GM18907 (cell line): Measurements from ENCODE around the gene PRPF4.
"Not testable (repeated sequence)": the region's sequence is repeated elsewhere in the genome, so short reads cannot be mapped to it uniquely, and the experiment has no call there.

ENCODE experiments used
- ATAC-seq: cut with Tn5 transposase; IDR thresholded peaks from one replicate; pipeline ENCODE4 v1.9.1; 2021; ENCODE audit warnings: mild to moderate bottlenecking, moderate library complexity; ENCODE audit not compliant: unreplicated experiment

Gene PRPF4

DNA sequence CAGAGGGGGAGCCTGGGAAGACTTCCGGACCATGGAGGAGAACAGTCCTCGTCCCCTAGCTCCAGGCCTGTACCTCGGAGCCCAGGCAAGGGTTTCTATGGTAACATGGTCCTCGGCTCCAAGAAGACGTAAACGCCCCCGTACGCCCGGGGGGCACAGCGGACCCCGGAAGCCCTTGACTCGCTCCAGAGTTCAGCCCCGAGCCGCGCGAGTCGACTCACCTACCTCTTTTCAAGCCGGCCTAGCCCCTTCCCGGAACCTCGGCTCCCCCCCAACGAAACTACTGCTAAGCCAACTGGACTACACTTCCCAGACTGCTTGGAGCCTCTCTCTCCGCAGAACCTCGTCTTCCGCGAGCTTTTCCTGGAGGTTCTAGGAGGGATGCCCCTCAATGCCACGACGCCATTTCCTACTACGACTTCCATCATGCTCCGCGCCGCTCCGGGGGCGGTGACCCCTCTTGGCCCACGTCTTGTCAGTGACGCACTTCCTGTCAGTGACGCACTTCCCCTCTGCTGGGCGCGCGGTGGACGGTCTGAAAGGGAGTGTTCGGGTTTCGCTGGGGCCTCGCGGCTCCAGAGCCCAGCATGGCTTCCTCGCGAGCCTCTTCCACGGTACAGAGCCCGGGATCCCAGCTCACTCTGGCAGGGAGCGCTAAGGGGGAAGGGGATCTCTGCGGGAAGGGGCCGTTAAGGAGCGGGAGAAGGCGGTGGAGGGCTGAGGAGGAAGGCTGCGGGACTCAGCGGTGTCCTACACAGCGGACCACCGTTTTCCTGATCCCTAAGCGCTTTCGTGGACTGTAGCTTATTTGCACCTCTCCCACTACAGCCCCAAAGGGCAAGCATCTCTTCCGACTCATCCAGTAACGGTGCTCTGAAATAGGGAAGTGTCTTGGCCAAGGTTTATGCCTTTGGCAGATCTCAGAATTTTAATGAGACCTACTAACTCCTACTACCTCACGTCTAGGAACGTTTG is at the start of gene PRPF4, which contains the start of gene CDC26:
TSS of gene PRPF4 (plus strand) at position 502 of the 975 bp plus-strand sequence. CDS start at position 588, 86 bp downstream.
TSS of gene CDC26 (minus strand) at position 416 of the 975 bp plus-strand sequence. CDS start 3,065 bp downstream, outside the sequence.
- peak; percentile 98 for ATAC-seq

DNA sequence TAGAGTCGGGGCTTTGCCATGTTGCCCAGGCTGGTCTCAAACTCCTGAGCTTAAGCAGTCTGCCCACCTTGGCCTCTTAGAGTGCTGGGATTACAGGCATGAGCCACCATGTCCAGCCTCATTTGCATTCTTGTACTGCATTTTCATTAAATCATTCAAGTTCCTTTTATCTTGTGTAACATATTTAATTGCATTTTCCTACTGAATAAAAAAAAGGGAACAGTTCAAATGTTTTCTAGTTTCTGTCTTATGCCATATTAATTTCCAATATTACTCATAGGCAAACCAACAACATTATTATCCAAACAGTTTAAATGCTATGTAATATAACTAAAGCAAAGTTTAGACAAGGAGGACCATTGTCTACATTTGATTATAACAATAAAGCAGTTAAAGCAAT is 48.0 kb upstream of the PRPF4 start:
- no peak for ATAC-seq

DNA sequence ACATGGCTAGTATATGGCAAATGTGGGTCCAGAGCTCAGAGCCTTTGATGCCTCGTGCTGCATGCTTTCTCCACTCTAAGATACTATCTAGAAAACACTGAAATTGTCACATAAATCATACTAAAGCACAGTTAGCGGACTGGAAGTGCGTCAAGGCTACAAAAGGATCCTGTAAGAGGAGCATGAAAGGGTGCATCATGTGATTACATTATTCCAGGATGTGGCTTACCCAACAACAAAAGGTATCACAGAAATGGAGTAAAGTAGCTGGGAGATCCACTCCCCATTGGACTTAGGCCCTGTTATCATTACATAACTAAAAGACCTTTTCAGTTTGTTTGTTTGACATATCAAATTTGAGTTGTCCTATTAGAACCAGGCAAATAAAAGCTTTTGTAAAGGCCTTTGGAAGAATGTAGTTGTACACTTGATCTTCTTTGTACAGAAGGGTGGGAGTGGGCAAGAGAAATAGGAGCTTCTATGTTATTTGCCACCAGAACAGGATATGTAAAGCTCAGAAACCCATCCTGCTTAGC is 47.3 kb upstream of the PRPF4 start:
- ATAC-seq: no peak

DNA sequence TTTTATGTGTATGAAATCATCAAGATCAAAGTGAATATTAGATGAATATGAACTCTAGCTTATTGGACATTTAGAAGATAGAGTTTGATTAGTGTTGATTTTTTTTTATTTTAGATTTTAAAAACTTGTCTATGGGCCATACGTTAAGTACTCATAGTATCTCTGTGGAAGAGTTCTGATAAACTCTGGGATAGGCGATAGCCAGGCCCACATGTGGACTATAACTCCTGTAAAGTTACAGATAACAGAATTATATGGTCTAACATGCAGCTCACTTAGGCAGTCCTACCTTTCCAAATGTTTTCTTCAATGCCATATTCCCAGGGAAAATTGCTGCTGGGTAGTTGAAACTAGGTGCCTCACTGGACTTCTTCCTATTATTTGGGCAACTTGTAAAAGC is 43.8 kb upstream of the PRPF4 start:
- ATAC-seq: no peak

DNA sequence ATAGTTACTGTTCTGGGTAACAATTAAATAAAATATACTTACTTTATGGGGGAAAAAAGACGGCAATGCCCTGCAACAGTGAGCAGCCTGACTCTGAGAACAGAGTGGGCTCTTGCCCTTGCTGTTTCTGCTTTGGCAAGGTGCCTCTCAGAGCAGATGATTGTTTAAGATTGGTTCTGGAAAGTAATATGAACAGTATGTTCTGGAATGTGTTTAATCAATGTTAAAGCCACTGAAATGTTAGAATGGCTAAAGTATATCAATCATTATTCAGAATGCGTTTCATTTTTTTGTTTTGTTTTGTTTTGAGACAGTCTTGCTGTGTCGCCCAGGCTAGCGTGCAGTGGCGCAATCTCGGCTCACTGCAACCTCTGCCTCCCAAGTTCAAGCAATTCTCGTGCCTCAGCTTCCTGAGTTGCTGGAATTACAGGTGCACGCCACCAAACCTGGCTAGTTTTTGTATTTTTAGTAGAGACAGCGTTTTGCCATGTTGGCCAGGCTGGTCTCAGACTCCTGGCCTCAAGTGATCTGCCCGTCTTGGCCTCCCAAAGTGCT is 39.7 kb upstream of the PRPF4 start:
- not testable (repeated sequence) for ATAC-seq

DNA sequence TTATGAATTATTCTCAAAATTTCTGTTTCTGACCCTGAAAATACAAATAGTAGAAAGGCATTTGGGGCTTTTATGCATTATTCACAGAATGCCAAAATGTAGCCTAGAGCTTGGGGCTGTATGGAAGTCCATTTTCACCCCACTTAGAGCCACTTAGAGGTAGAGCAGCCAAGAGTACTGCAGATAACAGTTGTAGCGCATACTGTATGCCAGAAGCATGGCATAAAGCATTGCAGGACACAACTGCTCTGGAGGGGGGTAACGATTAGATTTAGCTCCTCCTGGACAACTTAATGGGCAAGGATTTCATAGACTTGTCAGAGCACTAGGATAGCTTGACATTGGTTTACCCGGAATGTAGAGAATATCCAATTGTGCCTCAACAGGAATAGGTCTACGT is 38.4 kb upstream of the PRPF4 start:
- no peak for ATAC-seq

DNA sequence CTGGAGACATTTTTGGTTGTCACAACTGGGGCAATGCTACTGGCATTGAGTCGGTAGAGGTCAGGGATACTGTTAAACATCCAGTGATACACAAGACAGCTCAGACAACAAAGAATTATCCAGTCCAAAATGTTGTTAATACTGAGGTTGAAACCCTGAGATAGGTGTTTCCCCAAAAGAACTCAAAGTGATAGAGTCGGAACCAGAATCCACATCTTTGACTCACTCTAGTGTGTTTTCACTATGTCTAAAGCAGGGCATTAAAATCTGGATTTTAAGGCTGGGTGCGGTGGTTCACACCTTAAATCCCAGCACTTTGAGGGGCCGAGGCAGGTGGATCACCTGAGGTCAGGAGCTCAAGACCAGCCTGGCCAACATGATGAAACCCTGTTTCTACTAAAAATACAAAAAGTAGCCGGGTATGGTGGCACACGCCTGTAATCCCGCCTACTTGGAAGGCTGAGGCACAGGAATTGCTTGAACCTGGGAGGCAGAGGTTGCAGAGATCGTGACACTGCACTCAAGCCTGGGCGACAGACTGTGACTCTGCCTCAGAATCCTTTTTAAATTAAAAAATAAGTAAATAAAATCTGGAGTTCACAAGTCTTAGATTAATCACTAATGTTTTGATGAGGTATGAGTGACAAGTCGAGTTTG is 37.1 kb upstream of the PRPF4 start:
- no peak for ATAC-seq

DNA sequence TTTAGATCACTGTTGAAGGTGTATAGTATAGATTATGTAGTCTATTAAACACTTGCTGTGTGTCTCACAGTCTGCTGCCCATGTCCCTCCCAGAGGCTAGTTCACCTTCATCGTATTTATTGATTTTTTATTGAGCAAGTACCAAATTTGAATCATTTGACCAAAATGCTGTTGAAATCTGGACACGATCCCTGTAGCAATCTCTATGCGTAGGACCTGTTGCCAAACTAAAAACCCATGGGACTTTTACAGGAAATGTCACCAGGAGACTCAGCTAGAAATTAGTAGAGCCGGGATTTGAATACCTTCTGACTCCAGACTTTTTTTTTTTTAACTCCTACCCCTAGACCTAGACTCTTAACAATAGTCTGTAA is 36.6 kb upstream of the PRPF4 start:
- ATAC-seq: no peak

DNA sequence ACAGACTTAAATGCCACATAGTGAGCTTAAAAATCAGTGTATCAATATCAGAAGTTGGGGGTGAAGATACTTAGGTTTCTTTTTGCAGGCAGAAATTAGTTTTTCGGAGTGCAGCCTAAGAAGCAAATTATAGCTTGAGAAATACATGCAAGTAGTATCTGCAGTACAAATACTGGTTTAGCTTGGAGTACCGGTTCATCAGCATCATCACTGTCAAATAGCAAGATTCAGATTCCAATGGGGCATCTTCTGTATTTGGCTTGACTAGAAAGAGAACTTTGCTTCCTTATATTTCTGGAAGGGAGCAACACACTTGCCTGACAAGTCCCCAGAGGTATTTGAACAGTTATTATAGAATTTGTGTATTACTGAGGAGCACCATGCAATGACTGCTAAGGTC is 34.3 kb upstream of the PRPF4 start:
- ATAC-seq: no peak

DNA sequence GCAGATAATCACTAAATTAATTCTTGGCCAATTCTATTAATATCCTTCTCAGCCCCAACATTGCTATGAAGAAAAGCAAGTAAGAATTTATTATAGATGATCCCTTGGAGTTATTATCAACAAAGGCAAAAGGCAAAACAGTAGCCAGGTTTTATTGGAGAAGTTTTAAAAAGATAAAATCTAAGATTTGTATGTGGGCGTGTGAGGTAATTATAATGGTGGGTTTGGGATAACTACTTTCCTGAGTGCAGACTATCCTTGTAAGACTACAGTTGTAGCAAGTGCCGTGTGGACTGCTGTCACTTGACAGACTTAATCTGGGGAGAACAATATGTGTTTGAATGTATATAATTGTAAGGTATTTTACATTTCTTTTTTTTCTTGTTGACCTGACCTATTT is 30.9 kb upstream of the PRPF4 start:
- ATAC-seq: no peak

DNA sequence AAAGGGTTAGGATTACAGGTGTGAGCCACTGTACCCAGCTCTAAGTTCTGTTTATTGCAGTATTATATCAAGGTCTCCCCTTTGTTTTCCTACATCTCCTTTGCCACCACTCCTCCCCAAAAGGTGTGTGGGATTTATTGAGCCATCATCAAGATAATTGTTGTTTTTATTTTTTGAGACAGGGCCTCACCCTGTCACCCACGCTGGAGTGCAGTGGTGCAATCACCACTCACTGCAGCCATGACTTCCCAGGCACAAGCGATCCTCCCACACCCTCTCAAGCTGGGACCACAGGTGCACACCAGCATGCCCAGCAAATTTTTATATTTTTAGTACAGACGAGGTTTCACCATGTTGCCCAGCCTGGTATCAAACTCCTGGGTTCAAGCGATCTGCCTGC is 29.6 kb upstream of the PRPF4 start:
- no peak for ATAC-seq

DNA sequence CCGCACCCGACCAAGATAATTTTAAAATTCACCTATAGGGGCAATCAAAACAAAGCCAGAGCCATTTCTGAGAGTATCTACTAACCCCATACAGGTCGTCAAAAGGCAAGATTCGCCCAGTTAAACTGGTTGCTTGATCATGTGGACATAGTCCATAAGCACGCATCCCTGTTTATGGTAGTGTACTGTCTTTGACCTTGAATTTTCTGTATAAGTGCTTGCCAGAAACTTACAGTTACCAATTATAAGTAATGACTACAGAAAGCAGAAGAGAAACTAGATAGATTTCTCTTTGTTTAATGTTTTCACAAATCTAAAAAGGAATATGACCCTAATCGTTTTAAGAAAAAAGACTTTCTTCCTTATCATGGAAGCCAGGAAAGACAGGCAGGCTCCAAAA is 28.5 kb upstream of the PRPF4 start:
- no peak for ATAC-seq

DNA sequence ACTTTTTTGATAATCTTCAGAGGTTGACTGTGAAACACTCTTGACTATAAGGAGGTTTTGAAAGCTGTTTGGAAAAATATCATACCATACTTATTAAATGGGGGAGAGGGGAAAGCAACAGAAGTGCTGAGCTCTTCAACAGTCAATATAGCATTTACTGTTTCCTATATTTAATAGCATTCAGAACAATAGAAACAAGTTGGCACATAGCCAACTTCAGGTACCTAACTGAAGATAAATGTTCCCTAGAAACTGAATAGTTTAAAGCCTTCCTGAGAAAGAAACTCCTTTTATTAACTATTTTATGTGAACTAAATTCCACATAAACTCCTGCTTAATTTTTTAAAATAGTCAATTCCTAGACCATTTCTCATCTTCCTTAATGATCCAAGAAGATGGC is 27.8 kb upstream of the PRPF4 start:
- ATAC-seq: no peak

DNA sequence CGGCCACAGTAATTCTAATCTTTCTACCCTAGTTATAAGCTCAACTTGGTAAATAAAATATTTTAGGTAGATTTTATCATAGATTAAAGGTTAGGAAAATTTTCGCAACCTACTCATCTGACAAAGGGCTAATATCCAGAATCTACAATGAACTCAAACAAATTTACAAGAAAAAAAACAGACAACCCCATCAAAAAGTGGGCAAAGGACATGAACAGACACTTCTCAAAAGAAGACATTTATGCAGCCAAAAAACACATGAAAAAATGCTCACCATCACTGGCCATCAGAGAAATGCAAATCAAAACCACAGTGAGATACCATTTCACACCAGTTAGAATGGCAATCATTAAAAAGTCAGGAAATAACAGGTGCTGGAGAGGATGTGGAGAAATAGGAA is 25.8 kb upstream of the PRPF4 start:
- not testable (repeated sequence) for ATAC-seq

DNA sequence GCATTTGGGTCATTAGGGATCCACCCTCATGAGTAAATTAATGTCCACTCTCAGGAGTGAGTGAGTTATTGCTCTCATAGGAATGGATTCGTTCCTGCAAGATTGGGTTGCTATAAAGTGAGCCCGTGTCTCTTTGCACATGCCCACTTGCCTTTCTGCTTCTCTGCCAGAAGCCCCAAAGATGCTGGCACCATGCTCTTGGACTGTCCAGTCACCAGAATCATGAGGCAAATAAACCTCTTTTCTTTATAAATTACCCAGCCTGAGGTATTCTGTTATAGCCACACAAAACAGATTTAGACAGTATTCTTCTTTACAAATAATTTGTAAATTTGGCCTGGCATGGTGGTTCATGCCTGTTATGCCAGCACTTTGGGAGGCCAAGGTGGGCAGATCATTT is 24.7 kb upstream of the PRPF4 start:
- no peak for ATAC-seq

DNA sequence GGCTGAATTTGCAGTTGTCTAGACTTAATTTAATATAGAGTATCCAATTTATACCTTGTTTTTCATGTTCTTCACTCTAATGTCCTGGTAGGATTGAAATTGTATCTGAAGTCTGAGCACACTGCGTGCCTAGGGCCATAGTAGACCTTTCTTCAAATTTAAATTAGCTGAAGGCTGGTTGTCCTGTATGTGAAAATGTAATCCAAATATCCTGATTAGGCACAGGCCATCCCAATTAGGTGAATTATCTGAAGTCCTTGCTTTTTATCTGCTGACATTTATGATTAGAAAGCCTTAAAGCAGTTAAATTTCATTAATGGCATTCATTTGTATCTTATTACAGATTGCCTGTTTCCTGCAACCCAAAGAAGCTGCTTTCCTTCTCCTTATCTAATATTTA is 20.5 kb upstream of the PRPF4 start:
- ATAC-seq: no peak

DNA sequence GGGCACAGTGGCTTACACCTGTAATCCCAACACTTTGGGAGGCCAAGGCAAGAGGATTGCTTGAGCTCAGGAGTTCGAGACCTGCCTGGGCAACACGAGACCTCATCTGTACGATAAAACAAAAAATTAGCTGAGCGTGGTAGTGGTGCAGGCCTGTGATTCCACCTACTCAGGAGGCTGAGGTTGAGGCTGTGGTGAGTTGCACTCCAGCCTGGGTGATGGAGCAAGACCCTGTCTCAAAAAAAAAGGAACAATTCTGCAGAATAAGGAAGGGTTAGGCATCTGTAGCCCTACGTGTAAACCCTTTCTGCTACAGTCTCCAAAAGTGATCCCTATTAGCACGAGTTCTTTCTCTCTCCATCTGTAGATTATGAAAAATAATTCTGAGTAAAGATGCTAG is 20.0 kb upstream of the PRPF4 start:
- no peak for ATAC-seq

DNA sequence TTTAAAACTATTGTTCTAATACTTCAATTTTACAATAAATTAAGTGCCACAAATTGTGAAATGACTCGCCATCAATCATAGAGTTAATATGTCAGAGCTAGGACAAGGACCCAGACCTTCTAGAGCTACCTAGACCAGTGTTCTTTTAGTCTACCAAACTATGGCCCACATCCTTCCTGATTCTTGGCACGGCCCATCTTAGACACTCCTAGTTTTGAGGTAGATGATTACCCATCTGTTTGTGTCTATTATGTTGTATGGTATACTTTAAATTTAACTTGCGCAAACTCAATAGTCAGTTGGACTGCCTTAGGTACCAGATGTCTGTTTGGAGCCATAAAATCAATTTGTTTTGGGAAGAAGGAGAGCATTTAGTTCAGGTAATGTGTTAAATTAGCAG is 17.6 kb upstream of the PRPF4 start:
- no peak for ATAC-seq

DNA sequence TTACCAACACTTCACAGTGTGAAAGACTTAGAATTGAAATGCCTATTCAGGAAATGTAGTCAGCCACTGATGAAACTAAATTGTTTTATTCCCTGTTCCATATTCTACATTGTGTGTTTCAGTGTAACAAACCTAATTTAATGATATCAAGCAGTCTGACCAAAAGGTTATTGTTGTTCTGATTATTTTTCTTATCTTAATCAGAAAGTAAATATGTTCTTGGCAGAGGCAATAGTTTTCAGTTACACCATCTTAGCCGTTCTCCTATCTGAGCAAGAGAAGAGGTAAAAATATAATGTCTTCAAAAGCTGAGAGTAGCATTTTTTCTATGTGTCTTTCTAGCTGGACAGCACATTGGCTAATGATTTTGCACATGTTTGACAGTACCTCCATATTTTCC is 17.2 kb upstream of the PRPF4 start:
- ATAC-seq: no peak

DNA sequence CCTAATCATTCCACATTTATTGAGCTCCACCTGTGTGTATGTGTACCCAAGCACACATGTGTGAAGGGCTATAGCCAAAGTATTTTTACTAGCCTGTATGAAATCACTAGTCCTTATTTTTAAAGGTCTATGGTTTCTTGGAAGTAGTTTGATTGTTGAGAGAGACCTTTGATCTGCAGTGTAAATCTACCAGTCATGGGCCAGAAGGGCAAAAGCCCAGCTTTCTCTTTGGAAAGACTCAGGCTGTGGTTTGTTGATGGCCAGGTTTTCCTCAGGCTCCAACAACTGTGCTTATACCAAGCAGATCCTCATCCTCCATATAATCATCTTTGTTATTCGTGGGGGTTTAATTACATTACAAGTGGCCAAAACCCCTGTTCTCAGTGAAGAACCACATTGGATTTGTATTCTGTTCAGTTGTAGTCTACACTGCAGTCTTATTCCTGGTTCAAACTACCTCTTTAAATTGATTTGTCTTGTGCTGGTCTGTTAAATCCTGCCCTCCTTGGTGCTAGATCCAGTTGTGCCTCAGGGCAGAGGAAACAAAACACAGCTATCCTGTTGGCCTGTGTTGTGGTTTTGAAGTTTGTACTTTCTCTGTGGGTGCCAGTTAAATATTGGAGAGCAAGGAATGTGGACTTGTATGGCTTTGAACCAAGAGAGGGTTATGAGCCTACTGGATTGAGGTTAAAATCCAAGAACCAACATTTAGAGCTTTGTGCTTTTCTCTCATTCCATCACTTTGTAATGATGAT is 13.4 kb upstream of the PRPF4 start:
- ATAC-seq: no peak

DNA sequence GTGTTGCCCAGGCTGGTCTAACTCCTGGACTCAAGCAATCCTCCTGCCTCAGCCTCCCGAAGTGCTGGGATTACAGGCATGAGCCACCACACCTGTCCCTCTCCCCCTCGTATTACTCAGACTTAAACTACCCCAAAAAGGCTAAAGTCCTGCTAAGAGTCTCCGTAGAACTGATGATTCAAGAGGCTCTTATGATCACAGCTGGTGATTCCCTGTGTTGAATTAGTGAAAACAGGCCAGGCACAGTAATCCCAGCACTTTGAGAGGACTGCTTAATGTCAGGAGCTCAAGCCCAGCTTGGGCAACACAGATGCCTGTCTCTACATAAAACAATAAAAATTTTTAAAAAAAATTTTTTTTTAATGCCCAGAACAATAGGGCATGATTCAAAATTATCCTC is 9.3 kb upstream of the PRPF4 start:
- no peak for ATAC-seq
